ENCODE measurements around the gene OBSL1.

GRCh38 chr2:219573166-219573565 is 1.8 kb upstream of the OBSL1 start:
- TF ChIP-seq CTCF (IDR thresholded peaks at IDR 0.05) = no peak
- TF ChIP-seq REST (IDR thresholded peaks at IDR 0.05; ENCODE audit: insufficient read depth in 1 of 2, low read depth in 2 of 2, low read length in 1 of 2) = no peak
- no peak for TF ChIP-seq TCF7L2 (IDR thresholded peaks at IDR 0.05; ENCODE audit: low read depth, low read length)
- no peak for TF ChIP-seq POLR2AphosphoS5 (IDR thresholded peaks at IDR 0.05; ENCODE audit: low read depth, low read length)
- TF ChIP-seq SIN3A (IDR thresholded peaks at IDR 0.05; ENCODE audit: borderline replicate concordance, insufficient read depth, low read depth, low read length) = no peak

Data from Panc1 (cell line).